Testis (tissue), 3 donors: ENCODE data around the gene LIMA1. TPM values are rescaled to one million over a fixed set of nuclear protein-coding genes. Genes with fewer than 3 reads are reported as not detected.
"Not testable (repeated sequence)": the region's sequence is repeated elsewhere in the genome, so short reads cannot be mapped to it uniquely, and the experiment has no call there.

ENCODE experiments used
- DNase-seq: peaks from one replicate; pipeline ENCODE4 v3.0.0-alpha.2; 2019
- H3K27ac ChIP-seq, 2 donors: fragments of 200-600 bp; sonication (generic); one replicate each; pipeline ENCODE4 v1.5.1; 2019
- H3K27me3 ChIP-seq: fragments of 200-600 bp; sonication (generic); one replicate; pipeline ENCODE4 v1.5.1; 2019
- H3K36me3 ChIP-seq: fragments of 200-600 bp; sonication (generic); one replicate; pipeline ENCODE4 v1.5.1; 2017; ENCODE audit warnings: low read depth; ENCODE audit errors: missing control alignments
- H3K4me1 ChIP-seq: fragments of 200-600 bp; sonication (generic); one replicate; pipeline ENCODE4 v1.5.1; 2019
- H3K4me3 ChIP-seq, 2 donors: fragments of 200-600 bp; sonication (generic); one replicate each; pipeline ENCODE4 v1.5.1; 2017 to 2019
- H3K9me3 ChIP-seq: fragments of 200-600 bp; sonication (generic); one replicate; pipeline ENCODE4 v1.5.1; 2017
- CTCF ChIP-seq, 3 experiments: fragments of 450-650 bp in 2 of 3; fragments of 200-600 bp in 1 of 3; sonication (generic) in 1 of 3; IDR thresholded peaks; one replicate each; pipeline ENCODE4 v1.5.1; 2016 to 2019; ENCODE audit warnings: antibody characterized with exemption in 3 of 3, mild to moderate bottlenecking in 2 of 3, moderate library complexity in 1 of 3
- POLR2A ChIP-seq: fragments of 450-650 bp; IDR thresholded peaks from one replicate; pipeline ENCODE4 v1.6.1; 2017; ENCODE audit warnings: antibody characterized with exemption, mild to moderate bottlenecking, moderate library complexity
- WGBS, 2 donors: methylation state at CpG; one replicate each; pipeline ENCODE4 v1.1.5; 2018; 5-methylcytosine and 5-hydroxymethylcytosine counted together
- intact Hi-C: fragments of 100-400 bp; cut with DNase I; formaldehyde crosslinking; loops from one replicate; pipeline ENCODE4 v1.15.1; 2023; ENCODE audit warnings: low total_unique reads
- polyA plus RNA-seq: library from polyadenylated mRNA; stranded (reverse); fragments of 350-450 nt; fragmentation: Illumina TruSeq; extraction: RNeasy Lipid Tissue Mini Kit (QIAGEN cat#74804); gene quantifications from one replicate; pipeline ENCODE4 v1.2.3, GENCODE V29; 2014; ENCODE audit warnings: low read depth, low replicate concordance; ENCODE audit not compliant: insufficient read depth
- total RNA-seq, 2 donors: library from RNA; depleted of rRNA; stranded (reverse); fragments of >200 nt; gene quantifications; one replicate each; pipeline ENCODE4 v1.2.3, GENCODE V29; 2016

The LIMA1 gene
- total and polyA plus RNA-seq, 3 donors from 2014 or later, result 37.8 to 42.8 (median 41.0) TPM

- H3K4me3 ChIP-seq, result no peak overlapping the region
- no peak for DNase-seq
- no peaks in the 10 kb centered on the region for H3K4me1 ChIP-seq
- TF ChIP-seq POLR2A (no peak), CTCF (IDR thresholded peaks at IDR 0.05) (no peak)
- no peaks in the 10 kb centered on the region for H3K27me3 ChIP-seq
- H3K27ac ChIP-seq, result no peak overlapping the region
- intact Hi-C loops, result no loop called here
- no peaks in the 10 kb centered on the region for H3K9me3 ChIP-seq
- H3K36me3 ChIP-seq, result no peaks in the 10 kb centered on the region
These were observed 122.7 kb downstream of the LIMA1 start for GRCh38 chr12:50160643-50161042.

GRCh38 chr12:50157259-50157658 lies 126.1 kb downstream of the LIMA1 start:
- DNase-seq, result no peak

GRCh38 chr12:50156641-50157040 lies 126.7 kb downstream of the LIMA1 start:
- intact Hi-C loops, result no loop called here
- Histone ChIP-seq H3K36me3 (no peaks in the 10 kb centered on the region), H3K9me3 (no peaks in the 10 kb centered on the region), H3K27ac (no peak overlapping the region), H3K27me3 (no peaks in the 10 kb centered on the region), H3K4me1 (no peaks in the 10 kb centered on the region), H3K4me3 (no peak overlapping the region)
- DNase-seq, result no peak
- TF ChIP-seq CTCF (IDR thresholded peaks at IDR 0.05) (no peak), POLR2A (no peak)

More at GRCh38 chr12:50157259-50157658, 126.1 kb downstream of the LIMA1 start:
- TF ChIP-seq CTCF (IDR thresholded peaks at IDR 0.05) (no peak), POLR2A (no peak)
- Histone ChIP-seq H3K9me3 (no peaks in the 10 kb centered on the region), H3K36me3 (no peaks in the 10 kb centered on the region), H3K27me3 (no peaks in the 10 kb centered on the region), H3K4me1 (no peaks in the 10 kb centered on the region), H3K27ac (no peak overlapping the region), H3K4me3 (no peak overlapping the region)
- 89 to 94% methylated on average over 2 of the region's 2 CpGs for WGBS, 2 donors
- intact Hi-C loops, result no loop called here

GRCh38 chr12:50154947-50155346 lies 128.4 kb downstream of the LIMA1 start:
- H3K4me3 ChIP-seq, H3K27me3 ChIP-seq, intact Hi-C loops, DNase-seq, H3K4me1 ChIP-seq, H3K27ac ChIP-seq, H3K36me3 ChIP-seq, H3K9me3 ChIP-seq: not testable (repeated sequence)
- WGBS, 2 donors, result 88 to 90% methylated on average over 5 of the region's 5 CpGs

GRCh38 chr12:50151047-50151687 lies 132.2 kb downstream of the LIMA1 start:
- intact Hi-C loops, result no loop called here
- DNase-seq, result no peak
- WGBS, 2 donors, result 35 to 48% methylated on average over 1 of the region's 1 CpG
- no peaks in the 10 kb centered on the region for H3K36me3 ChIP-seq
- no peaks in the 10 kb centered on the region for H3K27me3 ChIP-seq
- no peak overlapping the region for H3K4me3 ChIP-seq
- H3K27ac ChIP-seq, result no peak overlapping the region
- H3K9me3 ChIP-seq, result no peaks in the 10 kb centered on the region
- no peak for TF ChIP-seq POLR2A
- no peak for TF ChIP-seq CTCF (IDR thresholded peaks at IDR 0.05)
- peaks cover 4% of the 10 kb centered on the region for H3K4me1 ChIP-seq
